ENCODE measurements around the gene LUZP2. TPM values are rescaled to one million over a fixed set of nuclear protein-coding genes. Genes with fewer than 3 reads are reported as not detected.

LUZP2 gene
- total RNA-seq, 1 donor from 2014 or later, result not detected

GRCh38 chr11:24521601-24522000 is 24.7 kb downstream of the LUZP2 start:
- Histone ChIP-seq H3K27me3 (ENCODE audit: low read depth) (no peaks in the 10 kb centered on the region), H3K4me3 (no peak overlapping the region), H3K27ac (no peak overlapping the region), H3K9me3 (no peaks in the 10 kb centered on the region), H3K4me1 (no peaks in the 10 kb centered on the region), H3K36me3 (no peaks in the 10 kb centered on the region)
- no peak for ATAC-seq
- intact Hi-C loops (cut with DNase I), result no loop called here
- TF ChIP-seq CTCF (IDR thresholded peaks at IDR 0.05), result no peak
- DNase-seq, result no peak

- H3K27me3 ChIP-seq (ENCODE audit: low read depth), result no peaks in the 10 kb centered on the region
- H3K36me3 ChIP-seq, result no peaks in the 10 kb centered on the region
- no peak for TF ChIP-seq CTCF (IDR thresholded peaks at IDR 0.05)
- DNase-seq (no peak), ATAC-seq (no peak)
- intact Hi-C loops (cut with DNase I), result no loop called here
- no peak overlapping the region for H3K27ac ChIP-seq
- H3K4me3 ChIP-seq, result no peak overlapping the region
- no peaks in the 10 kb centered on the region for H3K9me3 ChIP-seq
- no peaks in the 10 kb centered on the region for H3K4me1 ChIP-seq
Observed at GRCh38 chr11:24524156-24524555, 27.3 kb downstream of the LUZP2 start.

- Histone ChIP-seq H3K4me3 (no peak overlapping the region), H3K4me1 (no peaks in the 10 kb centered on the region), H3K36me3 (no peaks in the 10 kb centered on the region), H3K27ac (no peak overlapping the region), H3K9me3 (no peaks in the 10 kb centered on the region), H3K27me3 (ENCODE audit: low read depth) (no peaks in the 10 kb centered on the region)
- DNase-seq (no peak), ATAC-seq (no peak)
- intact Hi-C loops (cut with DNase I), result no loop called here
- TF ChIP-seq CTCF (IDR thresholded peaks at IDR 0.05), result no peak
Observed at GRCh38 chr11:24531528-24531927, 34.7 kb downstream of the LUZP2 start.

GRCh38 chr11:24543771-24544170 is 46.9 kb downstream of the LUZP2 start:
- Histone ChIP-seq H3K36me3 (no peaks in the 10 kb centered on the region), H3K4me3 (no peak overlapping the region)
- no peak for ATAC-seq

GRCh38 chr11:24556693-24557092 is 59.8 kb downstream of the LUZP2 start:
- no peaks in the 10 kb centered on the region for H3K36me3 ChIP-seq
- H3K4me1 ChIP-seq, result no peaks in the 10 kb centered on the region
- ATAC-seq (no peak), DNase-seq (no peak)
- no peak for TF ChIP-seq CTCF (IDR thresholded peaks at IDR 0.05)
- no peaks in the 10 kb centered on the region for H3K9me3 ChIP-seq
- H3K27ac ChIP-seq, result no peak overlapping the region
- intact Hi-C loops (cut with DNase I), result no loop called here
- H3K4me3 ChIP-seq, result no peak overlapping the region
- H3K27me3 ChIP-seq (ENCODE audit: low read depth), result no peaks in the 10 kb centered on the region

More at GRCh38 chr11:24543771-24544170, 46.9 kb downstream of the LUZP2 start:
- Histone ChIP-seq H3K27me3 (ENCODE audit: low read depth) (no peaks in the 10 kb centered on the region), H3K27ac (no peak overlapping the region), H3K4me1 (no peaks in the 10 kb centered on the region), H3K9me3 (no peaks in the 10 kb centered on the region)
- intact Hi-C loops (cut with DNase I), result no loop called here
- no peak for DNase-seq
- TF ChIP-seq CTCF (IDR thresholded peaks at IDR 0.05), result no peak

GRCh38 chr11:24559315-24559714 is 62.5 kb downstream of the LUZP2 start:
- no peaks in the 10 kb centered on the region for H3K36me3 ChIP-seq

More at GRCh38 chr11:24559315-24559714, 62.5 kb downstream of the LUZP2 start:
- Histone ChIP-seq H3K27me3 (ENCODE audit: low read depth) (no peaks in the 10 kb centered on the region), H3K9me3 (no peaks in the 10 kb centered on the region), H3K4me1 (no peaks in the 10 kb centered on the region), H3K27ac (no peak overlapping the region), H3K4me3 (no peak overlapping the region)
- no peak for DNase-seq
- TF ChIP-seq CTCF (IDR thresholded peaks at IDR 0.05), result no peak
- intact Hi-C loops (cut with DNase I), result no loop called here
- no peak for ATAC-seq

Data from lower lobe of right lung (tissue), 2 donors.